ENCODE results near the gene NSMF.

DNA sequence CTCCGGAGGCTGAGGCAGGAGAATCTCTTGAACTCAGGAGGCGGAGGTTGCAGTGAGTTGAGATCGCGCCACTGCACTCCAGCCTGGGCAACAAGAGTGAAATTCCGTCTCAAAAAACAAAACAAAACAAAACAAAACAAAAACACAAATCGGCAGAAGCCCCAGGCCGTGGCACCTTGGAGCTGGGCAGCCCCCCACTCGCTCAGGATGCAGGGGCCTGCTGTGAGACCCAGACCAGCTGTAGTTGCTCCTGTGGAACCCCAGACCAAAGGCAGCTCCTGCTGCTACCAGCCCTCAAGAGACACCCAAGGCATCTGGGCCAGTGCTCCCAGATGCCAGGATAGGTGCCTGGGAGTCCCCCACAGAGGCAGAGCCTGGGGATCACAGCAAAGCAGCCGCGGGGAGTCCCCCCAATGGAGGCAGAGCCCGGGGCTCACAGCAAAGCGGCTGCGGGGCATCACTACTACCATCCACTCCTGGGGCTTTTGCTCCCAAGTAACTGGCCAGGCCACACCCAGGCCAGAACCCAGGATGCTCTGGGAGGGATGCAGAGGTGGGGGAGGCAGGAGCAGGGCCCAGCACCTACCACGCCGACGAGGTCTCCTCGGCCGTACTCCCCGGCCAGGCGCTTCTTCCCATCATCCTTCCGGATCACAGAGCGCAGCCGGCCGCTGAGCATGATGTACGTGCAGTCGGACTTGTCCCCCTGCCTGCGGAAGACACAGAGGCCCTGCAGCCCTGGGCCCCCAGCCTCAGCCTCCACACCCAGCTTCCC, 37.7 kb upstream of the NSMF start:
- TF ChIP-seq, protein P1, sequence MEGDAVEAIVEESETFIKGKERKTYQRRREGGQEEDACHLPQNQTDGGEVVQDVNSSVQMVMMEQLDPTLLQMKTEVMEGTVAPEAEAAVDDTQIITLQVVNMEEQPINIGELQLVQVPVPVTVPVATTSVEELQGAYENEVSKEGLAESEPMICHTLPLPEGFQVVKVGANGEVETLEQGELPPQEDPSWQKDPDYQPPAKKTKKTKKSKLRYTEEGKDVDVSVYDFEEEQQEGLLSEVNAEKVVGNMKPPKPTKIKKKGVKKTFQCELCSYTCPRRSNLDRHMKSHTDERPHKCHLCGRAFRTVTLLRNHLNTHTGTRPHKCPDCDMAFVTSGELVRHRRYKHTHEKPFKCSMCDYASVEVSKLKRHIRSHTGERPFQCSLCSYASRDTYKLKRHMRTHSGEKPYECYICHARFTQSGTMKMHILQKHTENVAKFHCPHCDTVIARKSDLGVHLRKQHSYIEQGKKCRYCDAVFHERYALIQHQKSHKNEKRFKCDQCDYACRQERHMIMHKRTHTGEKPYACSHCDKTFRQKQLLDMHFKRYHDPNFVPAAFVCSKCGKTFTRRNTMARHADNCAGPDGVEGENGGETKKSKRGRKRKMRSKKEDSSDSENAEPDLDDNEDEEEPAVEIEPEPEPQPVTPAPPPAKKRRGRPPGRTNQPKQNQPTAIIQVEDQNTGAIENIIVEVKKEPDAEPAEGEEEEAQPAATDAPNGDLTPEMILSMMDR (conservative IDR thresholded peaks at IDR 0.05), result no peak
- no peak for TF ChIP-seq EZH2 (IDR thresholded peaks at IDR 0.05; ENCODE audit: low read depth)
